ENCODE data around the gene ABCD1. TPM values are rescaled to one million over a fixed set of nuclear protein-coding genes. Genes with fewer than 3 reads are reported as not detected.

The ABCD1 gene
- polyA plus RNA-seq, 1 donor from 2014 or later, result 3.6 TPM

- peaks cover 2% of the 10 kb centered on the region for H3K27me3 Mint-ChIP-seq
- no peaks in the 10 kb centered on the region for H3K9me3 Mint-ChIP-seq
- no peaks in the 10 kb centered on the region for H3K36me3 Mint-ChIP-seq
- no peak overlapping the region for H3K27ac Mint-ChIP-seq
- no peak overlapping the region for H3K4me3 Mint-ChIP-seq
- peaks cover 0 to 2% (median 0%) of the 10 kb centered on the region in 3 donors for H3K4me1 Mint-ChIP-seq
Measured at GRCh38 chrX:153774576-153775292, 50.1 kb downstream of the ABCD1 start.

GRCh38 chrX:153775293-153776119, 50.9 kb downstream of the ABCD1 start:
- H3K27ac Mint-ChIP-seq, result no peak overlapping the region
- no peaks in the 10 kb centered on the region for H3K36me3 Mint-ChIP-seq
- no peak overlapping the region for H3K4me3 Mint-ChIP-seq
- H3K4me1 Mint-ChIP-seq, result peaks cover 0 to 2% (median 0%) of the 10 kb centered on the region in 3 donors
- peaks cover 8% of the 10 kb centered on the region for H3K27me3 Mint-ChIP-seq
- no peaks in the 10 kb centered on the region for H3K9me3 Mint-ChIP-seq

- Mint-ChIP-seq H3K9me3 (no peaks in the 10 kb centered on the region), H3K4me1 (peaks cover 0 to 2% (median 0%) of the 10 kb centered on the region in 3 donors), H3K27me3 (peaks cover 8% of the 10 kb centered on the region), H3K27ac (no peak overlapping the region), H3K36me3 (no peaks in the 10 kb centered on the region), H3K4me3 (no peak overlapping the region)
Measured at GRCh38 chrX:153776120-153776599, 51.5 kb downstream of the ABCD1 start.

GRCh38 chrX:153776611-153777045, 52.0 kb downstream of the ABCD1 start:
- H3K9me3 Mint-ChIP-seq, result no peaks in the 10 kb centered on the region

GRCh38 chrX:153777261-153778090, 52.8 kb downstream of the ABCD1 start:
- H3K9me3 Mint-ChIP-seq, result no peaks in the 10 kb centered on the region
- no peak overlapping the region for H3K27ac Mint-ChIP-seq
- H3K27me3 Mint-ChIP-seq, result peaks cover 8% of the 10 kb centered on the region
- H3K36me3 Mint-ChIP-seq, result no peaks in the 10 kb centered on the region
- H3K4me1 Mint-ChIP-seq, result peaks cover 0 to 2% (median 0%) of the 10 kb centered on the region in 3 donors
- no peak overlapping the region for H3K4me3 Mint-ChIP-seq

More at GRCh38 chrX:153776611-153777045, 52.0 kb downstream of the ABCD1 start:
- Mint-ChIP-seq H3K27ac (no peak overlapping the region), H3K27me3 (peaks cover 8% of the 10 kb centered on the region), H3K4me3 (no peak overlapping the region), H3K36me3 (no peaks in the 10 kb centered on the region), H3K4me1 (peaks cover 0 to 2% (median 0%) of the 10 kb centered on the region in 3 donors)

- Mint-ChIP-seq H3K9me3 (no peaks in the 10 kb centered on the region), H3K4me1 (peaks cover 0 to 2% (median 0%) of the 10 kb centered on the region in 3 donors), H3K27me3 (peaks cover 8% of the 10 kb centered on the region), H3K4me3 (no peak overlapping the region), H3K36me3 (no peaks in the 10 kb centered on the region), H3K27ac (no peak overlapping the region)
Measured at GRCh38 chrX:153778181-153778580, 53.5 kb downstream of the ABCD1 start.

- H3K9me3 Mint-ChIP-seq, result no peaks in the 10 kb centered on the region
- peaks cover 8% of the 10 kb centered on the region for H3K27me3 Mint-ChIP-seq
- peaks cover 0 to 2% (median 0%) of the 10 kb centered on the region in 3 donors for H3K4me1 Mint-ChIP-seq
- H3K4me3 Mint-ChIP-seq, result no peak overlapping the region
- no peaks in the 10 kb centered on the region for H3K36me3 Mint-ChIP-seq
- no peak overlapping the region for H3K27ac Mint-ChIP-seq
Measured at GRCh38 chrX:153778684-153779101, 54.0 kb downstream of the ABCD1 start.

GRCh38 chrX:153779891-153780677, 55.4 kb downstream of the ABCD1 start:
- Mint-ChIP-seq H3K27ac (peak overlapping the region in 1 of 3 donors; percentile 13), H3K4me3 (peak overlapping the region in 2 of 4 donors; percentile 71 to 82), H3K27me3 (peaks cover 8% of the 10 kb centered on the region), H3K9me3 (no peaks in the 10 kb centered on the region), H3K36me3 (peaks cover 2% of the 10 kb centered on the region), H3K4me1 (peaks cover 0 to 2% (median 0%) of the 10 kb centered on the region in 3 donors)

- peak within 1 kb of the TSS in 1 of 3 donors; percentile 13 for H3K27ac Mint-ChIP-seq
- H3K4me3 Mint-ChIP-seq, result peak within 1 kb of the TSS in 2 of 4 donors; percentile 71 to 82
- peaks cover 0 to 2% (median 0%) of the 10 kb centered on the region in 3 donors for H3K4me1 Mint-ChIP-seq
Measured at GRCh38 chrX:153780678-153781427, 56.2 kb downstream of the ABCD1 start, which contains the start of gene SRPK3. Gene SRPK3 (plus strand): TSS chrX:153781041. CDS start chrX:153781087, 46 bp downstream.

GRCh38 chrX:153781428-153782047, 56.9 kb downstream of the ABCD1 start:
- no peaks in the 10 kb centered on the region for H3K4me1 Mint-ChIP-seq
- H3K36me3 Mint-ChIP-seq, result peaks cover 2% of the 10 kb centered on the region
- no peaks in the 10 kb centered on the region for H3K9me3 Mint-ChIP-seq
- no peak overlapping the region for H3K4me3 Mint-ChIP-seq
- H3K27me3 Mint-ChIP-seq, result peaks cover 8% of the 10 kb centered on the region
- no peak overlapping the region for H3K27ac Mint-ChIP-seq

More at GRCh38 chrX:153780678-153781427, 56.2 kb downstream of the ABCD1 start, which contains the start of gene SRPK3:
- peaks cover 8% of the 10 kb centered on the region for H3K27me3 Mint-ChIP-seq
- H3K9me3 Mint-ChIP-seq, result no peaks in the 10 kb centered on the region
- peaks cover 2% of the 10 kb centered on the region for H3K36me3 Mint-ChIP-seq

- Mint-ChIP-seq H3K36me3 (peaks cover 2% of the 10 kb centered on the region), H3K4me3 (no peak overlapping the region), H3K27me3 (peaks cover 8% of the 10 kb centered on the region), H3K9me3 (no peaks in the 10 kb centered on the region), H3K27ac (no peak overlapping the region), H3K4me1 (no peaks in the 10 kb centered on the region)
Measured at GRCh38 chrX:153782313-153782712, 57.7 kb downstream of the ABCD1 start.

GRCh38 chrX:153782871-153783270, 58.2 kb downstream of the ABCD1 start:
- Mint-ChIP-seq H3K27ac (no peak overlapping the region), H3K27me3 (peaks cover 8% of the 10 kb centered on the region), H3K4me3 (no peak overlapping the region), H3K36me3 (peaks cover 2% of the 10 kb centered on the region), H3K4me1 (no peaks in the 10 kb centered on the region), H3K9me3 (no peaks in the 10 kb centered on the region)
